ENCODE measurements around the gene STAT2.
A peak's percentile ranks its signal among the peaks of the same experiment; 100 is the strongest.
"Not testable (repeated sequence)": the region's sequence is repeated elsewhere in the genome, so short reads cannot be mapped to it uniquely, and the experiment has no call there.

STAT2 gene

DNA sequence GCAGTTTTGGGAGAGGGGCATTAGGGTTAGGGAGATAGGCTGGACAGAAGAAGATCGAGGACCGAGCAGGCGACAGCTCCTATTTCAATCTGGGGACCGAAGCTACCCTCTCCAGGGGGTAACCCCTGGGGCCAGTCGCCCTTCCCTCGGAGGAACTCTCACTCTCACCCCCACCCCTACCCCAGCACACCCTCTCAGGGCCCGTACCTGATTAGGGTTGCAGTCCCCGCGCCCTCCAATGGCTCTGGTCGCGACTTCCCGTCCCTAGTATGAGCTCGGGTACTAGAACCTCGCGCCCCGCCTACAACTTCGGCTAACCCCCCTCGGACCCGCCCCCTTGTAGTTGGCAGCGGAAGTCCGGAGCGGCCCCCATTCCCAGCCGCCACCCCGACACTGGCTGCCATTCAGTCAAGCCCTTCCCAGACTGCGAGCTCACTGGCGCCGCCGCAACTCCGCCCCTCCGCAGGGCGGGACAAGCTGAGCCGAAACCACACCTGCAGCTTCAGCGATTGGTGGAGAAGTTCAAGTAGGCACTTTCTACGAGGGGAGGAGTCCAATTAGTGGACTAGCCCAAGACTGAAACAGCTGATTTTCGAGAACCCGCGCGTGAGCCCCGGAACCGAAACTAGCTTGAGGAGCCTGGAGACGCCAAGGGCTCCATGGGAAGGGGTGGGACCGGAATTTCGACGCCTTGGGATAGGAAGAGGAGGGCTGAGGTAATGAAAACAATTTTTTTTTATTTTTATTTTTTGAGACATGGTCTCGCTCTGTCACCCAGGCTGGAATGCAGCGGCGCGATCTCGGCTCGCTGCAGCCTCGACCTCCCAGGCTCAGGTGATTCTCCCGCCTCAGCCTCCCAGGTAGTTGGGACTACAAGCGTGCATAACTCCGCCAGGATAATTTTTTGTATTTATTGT, at the start of gene STAT2:
STAT2 (minus strand) TSS at position 257 of the 917 bp plus-strand sequence. CDS start 3,536 bp downstream, outside the sequence.
- intact Hi-C loops (cut with DNase I): loop anchor here (2.0 to 5.0 kb wide), 2 partner anchors 89 to 102 kb away; partner anchors contain the start of gene TIMELESS
- DNase-seq: peak; percentile 97 to 100 (median 99)

DNA sequence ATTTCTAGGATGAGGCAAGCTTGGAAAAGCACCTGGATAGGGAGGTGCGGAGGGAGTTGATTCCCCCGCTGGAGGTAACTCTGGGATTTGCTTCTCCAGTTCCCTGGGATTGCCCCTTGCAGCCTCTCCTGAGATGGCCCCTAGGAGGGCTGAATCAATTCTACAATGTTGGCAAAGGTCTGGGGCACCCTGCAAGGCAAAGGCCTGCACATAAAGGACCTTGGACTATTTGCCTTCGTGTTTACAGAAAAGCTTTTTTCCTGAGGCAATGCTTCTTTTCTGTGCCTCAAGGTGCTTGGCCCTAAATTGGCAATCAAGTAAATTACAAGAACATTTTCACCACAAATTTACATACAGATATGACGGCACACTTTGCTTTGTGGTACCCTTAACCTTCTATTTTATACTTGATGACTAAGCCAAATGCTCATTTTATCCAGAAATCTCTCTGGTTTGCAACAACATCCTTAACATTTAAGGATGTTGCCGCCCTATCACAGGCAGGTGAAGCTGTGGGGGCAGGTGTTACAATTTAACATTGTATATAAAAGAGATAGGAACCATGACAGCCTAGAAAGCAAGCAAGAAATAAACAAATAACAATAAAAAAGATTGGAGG, 49.0 kb upstream of the STAT2 start:
- no peak for DNase-seq
- intact Hi-C loops (cut with DNase I): no loop called here

DNA sequence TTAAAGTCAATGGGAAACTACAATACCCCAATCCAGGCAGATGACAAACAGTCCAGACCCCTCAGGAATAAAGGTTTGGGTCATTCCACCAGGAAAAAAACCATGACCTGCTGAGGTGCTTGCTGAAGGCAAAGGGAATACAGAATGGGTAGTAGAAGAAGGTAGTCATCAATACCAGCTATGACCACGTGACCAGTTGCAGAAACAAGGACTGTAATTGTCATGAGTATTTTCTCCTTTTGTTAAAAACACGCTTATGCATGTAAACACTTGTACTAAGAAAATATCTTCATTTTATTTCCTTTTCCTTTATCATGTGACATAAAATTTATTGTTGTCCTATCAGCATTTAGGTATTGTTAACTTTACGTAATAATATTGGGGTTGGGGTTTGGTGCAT, 44.3 kb upstream of the STAT2 start:
- DNase-seq; intact Hi-C loops (cut with DNase I): not testable (repeated sequence)

DNA sequence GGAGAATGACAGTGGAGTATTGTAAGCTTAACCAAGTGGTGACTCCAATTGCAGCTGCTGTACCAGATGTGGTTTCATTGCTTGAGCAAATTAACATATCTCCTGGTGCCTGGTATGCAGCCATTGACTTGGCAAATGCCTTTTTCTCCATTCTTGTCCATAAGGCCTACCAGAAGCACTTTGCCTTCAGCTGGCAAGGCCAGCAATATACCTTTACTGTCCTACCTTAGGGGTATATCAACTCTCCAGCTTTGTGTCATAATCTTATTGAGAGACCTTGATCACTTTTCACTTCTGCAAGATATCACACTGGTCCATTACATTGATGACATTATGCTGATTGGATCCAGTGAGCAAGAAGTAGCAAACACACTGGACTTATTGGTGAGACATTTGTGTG, 41.7 kb upstream of the STAT2 start:
- DNase-seq; intact Hi-C loops (cut with DNase I): not testable (repeated sequence)

DNA sequence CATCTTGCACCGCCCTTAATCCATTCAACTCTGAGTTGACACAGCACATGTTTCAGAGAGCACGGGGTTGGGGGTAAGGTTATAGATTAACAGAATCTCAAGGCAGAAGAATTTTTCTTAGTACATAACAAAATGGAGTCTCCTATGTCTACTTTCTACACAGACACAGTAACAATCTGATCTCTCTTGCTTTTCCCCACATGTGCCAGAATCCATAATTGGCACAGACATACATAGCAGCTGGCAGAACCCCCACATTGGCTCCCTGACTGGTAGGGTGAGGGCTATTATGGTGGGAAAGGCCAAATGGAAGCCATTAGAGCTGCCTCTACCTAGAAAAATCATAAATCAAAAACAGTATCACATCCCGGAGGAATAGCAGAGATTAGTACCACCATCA, 41.2 kb upstream of the STAT2 start:
- intact Hi-C loops (cut with DNase I); DNase-seq: not testable (repeated sequence)

DNA sequence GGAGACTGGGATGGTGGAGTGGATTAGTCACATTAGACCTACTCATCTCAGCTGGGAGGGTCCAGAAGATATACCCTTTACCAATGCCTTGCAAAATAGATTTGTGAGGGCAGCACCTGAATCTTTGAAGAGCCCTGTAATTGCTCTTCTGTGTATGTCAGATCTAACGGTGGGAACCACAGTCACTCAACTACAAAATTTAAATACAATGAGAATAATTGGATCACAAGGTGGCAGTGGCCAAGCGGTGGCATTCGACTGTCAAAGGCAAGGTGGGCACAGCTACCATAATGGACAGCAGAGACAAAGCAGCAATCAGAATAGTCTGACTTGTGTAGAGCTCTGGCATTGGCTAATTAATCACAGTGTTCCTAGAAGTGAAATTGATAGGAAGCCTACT, 39.6 kb upstream of the STAT2 start:
- DNase-seq; intact Hi-C loops (cut with DNase I): not testable (repeated sequence)

DNA sequence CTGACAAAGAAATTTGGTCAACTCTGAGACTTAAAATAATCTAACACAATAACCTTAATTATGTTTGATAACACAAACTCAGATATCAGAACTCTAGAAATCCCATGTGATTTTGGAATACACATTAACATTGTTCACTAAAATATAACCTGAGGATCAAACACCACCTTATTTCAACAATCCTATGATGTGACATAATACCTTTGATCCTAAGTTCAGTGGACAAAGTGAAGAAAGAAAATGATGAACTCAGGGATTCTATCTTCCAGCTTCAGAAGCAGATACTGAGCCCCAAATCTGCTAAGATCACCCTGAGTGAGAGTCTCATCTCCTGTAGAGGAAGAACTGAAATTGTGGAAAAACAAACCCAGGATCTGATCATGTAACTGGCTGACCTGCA, 38.4 kb upstream of the STAT2 start:
- intact Hi-C loops (cut with DNase I): no loop called here
- no peak for DNase-seq

DNA sequence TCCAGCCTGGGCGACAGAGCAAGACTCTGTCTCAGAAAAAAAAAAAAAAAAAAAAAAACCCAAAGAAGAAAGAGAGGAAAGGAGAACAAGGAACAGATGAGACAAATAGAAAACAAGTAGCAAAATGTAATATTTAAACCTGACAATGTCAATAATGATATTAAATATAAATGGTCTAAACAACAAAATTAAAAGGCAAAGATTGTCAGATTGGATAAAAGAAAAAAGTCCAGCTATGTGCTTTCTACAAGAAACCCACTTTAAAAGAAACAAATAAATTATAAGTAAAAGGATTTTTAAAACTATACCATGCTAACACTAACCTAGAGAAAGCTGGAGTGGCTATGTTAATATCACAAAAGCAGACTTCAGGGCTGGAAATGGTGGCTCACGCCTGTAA, 32.4 kb upstream of the STAT2 start:
- DNase-seq: no peak
- intact Hi-C loops (cut with DNase I): no loop called here

DNA sequence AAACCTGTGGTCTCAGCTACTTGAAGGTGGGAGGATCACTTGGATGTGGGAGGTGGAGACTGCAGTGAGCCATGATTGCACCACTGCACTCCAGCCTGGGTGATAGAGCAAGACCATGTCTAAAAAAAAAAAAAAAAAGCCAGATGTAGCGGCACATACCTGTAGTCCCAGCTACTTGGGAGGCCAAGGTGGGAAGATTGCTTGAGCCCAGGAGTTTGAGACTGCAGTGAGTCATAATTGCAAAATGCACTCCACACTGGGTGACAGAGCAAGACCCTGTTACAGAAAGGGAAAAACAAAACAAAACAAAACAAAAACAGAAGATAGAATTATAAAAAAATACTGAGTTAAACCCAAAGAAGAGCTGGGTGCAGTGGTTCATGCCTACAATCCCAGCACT, 31.8 kb upstream of the STAT2 start:
- DNase-seq: no peak
- intact Hi-C loops (cut with DNase I): no loop called here

DNA sequence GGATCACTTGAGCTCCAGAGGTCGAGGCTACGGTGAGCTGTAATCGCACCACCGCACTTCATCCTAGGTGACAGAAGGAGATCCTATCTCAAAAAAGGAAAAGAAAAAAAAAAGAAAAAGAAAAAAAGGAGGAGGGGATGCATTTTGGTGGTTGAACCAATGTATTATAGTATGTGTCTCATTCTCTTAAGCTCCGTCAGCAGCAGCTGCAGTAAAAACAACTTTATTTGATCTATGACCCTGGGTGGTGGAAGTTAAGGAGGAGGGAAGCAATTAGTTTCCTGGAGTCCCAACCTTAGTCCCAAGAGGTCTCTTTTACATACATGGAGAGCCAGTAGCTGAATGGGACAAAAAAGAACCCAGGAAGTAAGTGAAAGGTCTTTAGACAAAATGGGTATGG, 29.5 kb upstream of the STAT2 start:
- intact Hi-C loops (cut with DNase I): no loop called here
- DNase-seq: no peak

DNA sequence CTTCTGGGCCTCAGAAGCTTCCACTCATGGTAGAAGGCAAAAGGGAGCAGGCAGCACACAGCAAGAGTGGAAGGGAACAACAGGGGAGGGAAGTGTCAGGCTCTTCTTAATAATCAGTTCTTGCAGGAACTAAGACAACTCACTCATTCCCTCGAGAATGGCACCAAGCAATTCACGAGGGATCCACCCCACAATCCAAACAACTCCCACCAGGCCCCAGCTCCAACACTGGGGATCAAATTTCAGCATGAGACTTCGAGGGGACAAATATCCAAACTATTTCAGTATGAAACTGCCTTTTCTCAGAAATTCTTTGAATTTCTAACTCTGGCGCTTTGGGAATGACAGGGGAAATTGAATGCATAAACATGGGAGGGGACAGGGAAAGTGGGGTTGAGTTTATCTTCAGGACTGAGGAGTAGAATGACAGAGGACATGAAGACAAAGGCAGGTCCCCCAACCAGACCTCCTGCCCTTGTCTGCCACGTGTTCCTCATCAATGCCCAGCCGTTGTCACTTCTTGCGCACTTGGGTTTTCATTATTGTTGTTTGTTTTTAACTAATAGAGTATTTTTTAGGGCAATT, 27.3 kb upstream of the STAT2 start:
- DNase-seq: no peak
- intact Hi-C loops (cut with DNase I): no loop called here

DNA sequence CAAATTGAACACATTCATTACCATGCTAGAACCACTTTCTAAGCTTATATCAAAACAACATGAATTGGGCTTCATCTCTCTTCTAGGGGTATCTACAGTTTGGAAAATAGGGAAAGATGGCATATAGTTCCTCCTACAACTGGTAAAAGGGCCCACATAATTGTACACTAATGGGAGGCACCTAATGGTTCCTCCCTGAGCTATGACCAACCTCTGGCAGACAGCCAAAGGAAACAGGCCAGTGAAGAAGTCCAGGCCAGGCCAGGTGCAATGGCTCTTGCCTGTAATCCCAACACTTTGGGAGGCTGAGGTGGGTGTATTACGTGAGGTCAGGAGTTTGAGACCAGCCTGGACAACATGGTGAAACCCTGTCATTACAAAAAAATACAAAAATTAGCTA, 26.0 kb upstream of the STAT2 start:
- intact Hi-C loops (cut with DNase I): no loop called here
- no peak for DNase-seq

DNA sequence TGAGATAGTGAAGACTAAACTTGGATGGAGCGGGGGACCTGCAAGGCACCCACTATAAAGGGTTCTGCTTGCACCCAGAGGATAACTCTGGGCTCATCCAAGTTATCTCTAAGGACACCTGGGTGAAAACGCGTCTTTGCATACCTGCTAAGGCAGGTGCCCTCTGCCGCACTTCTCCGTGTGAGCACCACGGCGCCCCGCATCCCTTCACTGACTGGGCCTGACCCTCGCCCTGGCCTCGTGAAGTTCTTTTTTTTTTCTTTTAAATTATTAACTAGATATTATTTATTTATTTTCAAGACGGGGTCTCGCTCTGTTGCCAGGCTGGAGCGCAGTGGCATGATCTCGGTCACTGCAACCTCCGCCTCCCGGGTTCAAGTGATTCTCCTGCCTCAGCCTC, 22.7 kb upstream of the STAT2 start:
- intact Hi-C loops (cut with DNase I): loop anchor here (5.0 kb wide), 1 partner anchor 40 kb away; no protein-coding TSS in a partner anchor
- DNase-seq: no peak

DNA sequence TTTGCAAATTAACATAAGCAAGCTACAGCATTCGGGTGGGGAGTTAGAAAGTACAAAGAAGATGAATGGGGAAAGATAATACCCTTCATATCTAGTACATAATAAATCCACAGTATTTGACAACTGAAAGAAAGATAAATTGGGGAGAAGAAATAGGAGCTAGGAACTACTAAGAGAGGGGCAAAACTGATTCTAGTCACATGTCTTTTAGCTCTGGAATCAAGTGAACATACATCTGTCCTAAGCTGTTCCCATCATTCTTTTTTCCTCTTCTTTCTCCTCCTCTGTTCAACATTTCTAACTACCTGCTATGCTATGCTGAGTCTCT, 18.0 kb upstream of the STAT2 start:
- intact Hi-C loops (cut with DNase I): no loop called here

DNA sequence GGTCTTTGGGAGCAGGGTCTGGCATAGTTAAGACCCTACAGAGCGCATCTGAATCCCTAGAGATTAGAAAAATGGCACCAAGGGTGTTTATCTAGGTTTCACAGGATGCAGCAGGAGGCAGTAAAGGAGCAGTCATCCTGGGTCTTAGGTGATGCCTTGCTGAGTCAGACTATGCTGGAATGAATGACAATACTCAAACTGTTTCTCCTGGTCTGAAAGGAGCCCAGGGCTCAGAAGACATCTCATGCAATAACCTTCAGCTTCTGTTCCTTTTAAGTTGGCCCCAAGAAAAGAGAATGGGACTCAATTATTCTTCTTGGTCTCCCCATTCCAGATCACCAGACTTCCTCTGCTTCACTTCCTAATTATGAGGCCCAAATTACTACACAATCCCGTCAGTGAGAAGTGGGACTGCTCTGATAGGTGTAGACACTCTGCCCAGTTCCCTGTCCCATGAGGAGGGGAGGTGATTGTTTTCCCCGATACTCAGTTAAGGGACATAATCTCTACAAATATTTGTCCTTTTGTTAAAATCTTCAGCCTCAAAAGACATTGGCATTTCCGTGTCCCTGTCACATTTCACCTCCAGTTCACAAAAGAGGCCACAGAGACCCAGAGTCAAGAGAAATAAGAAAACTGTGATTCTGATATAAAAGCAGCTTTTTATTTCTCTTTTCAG, 17.5 kb upstream of the STAT2 start:
- intact Hi-C loops (cut with DNase I): no loop called here
- DNase-seq: no peak

More for the DNA sequence above, 18.0 kb upstream of the STAT2 start:
- DNase-seq: no peak

DNA sequence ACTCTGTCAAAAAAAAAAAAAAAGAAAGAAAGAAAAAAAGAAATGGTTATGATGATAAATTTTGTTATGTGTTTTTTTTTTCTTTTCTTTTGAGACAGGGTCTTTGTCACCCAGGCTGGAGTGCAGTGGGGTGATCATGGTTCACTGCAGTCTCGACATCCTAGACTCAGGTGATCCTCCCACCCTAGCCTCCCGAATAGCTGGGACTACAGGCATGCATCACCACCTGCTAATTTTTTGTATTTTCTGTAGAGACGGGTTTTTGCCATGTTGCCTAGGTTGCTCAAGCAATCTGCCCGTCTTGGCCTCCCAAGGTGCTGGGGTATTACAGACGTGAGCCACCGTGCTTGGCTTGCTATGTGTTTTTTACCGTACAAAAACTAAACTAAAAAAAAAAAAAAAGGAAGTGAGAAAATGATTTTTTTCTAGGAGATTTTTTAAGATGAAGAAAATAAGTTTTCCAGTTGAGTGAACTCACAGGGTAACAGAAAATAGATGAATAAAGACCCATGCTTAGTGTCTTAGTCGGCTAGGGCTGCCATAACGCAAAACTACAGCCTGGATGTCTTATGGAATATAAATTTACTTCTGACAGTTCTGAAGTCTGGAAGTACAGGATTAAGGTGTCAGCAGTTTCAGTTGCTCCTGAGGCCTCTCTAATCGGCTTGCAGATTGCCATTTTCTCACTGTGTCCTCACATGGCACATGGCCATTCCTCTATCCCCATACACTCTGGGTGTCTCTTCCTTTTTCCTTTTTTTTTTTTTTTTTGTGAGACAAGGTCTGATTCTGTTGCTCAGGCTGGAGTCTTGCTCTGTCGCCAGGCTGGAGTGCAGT, 15.9 kb upstream of the STAT2 start:
- DNase-seq: no peak
- intact Hi-C loops (cut with DNase I): no loop called here

DNA sequence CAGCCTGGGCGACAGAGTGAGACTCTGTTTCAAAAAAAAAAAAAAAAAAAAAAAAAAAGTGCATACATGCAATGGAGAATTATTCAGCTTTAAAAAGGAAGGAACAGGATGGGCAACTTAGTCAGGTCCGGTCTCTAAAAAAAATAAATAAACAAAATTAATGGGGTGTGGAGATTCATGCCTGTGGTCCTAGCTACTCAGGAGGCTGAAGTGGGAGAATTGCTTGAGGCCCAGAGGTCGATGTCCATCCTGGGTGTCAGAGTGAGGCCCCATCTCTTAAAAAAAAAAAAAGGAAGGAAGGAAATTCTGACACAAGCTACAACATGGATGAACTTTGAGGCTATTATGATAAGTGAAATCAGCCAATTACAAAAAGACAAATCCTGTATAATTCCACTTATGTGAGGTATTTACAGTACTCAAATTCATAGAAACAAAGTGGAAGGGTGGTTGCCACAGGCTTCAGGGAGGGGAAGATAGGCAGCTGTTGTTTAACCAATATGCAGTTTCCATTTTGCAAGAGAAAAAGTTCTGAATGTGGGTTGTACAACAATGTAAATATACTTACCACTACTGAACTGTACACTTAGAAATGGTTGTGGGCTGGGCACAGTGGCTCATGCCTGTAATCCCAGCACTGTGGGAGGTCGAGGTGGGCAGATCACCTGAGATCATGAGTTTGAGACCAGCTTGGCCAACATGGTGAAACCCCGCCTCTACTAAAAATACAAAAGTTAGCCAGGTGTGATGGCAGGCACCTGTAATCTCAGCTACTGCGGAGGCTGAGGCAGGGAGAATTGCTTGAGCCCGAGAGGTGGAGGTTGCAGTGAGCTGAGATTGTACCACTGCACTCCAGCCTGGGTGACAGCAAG, 15.1 kb upstream of the STAT2 start:
- intact Hi-C loops (cut with DNase I): no loop called here
- DNase-seq: no peak

DNA sequence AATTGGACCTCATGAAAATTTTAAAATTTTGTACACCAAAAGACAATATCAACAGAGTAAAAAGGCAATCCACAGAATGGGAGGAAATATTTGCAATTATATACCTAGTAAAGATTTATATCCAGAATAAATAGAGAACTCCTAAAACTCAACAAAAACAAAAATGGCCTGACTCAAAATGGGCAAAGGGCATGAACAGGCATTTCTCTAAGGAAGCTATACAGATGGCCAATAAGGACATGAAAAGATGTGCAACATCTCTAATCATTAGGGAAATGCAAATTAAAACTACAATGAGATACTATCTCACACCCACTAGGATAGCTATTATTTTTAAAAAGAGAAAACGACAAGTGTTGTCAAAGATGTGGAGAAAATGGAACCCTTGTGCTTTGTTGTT, 13.6 kb upstream of the STAT2 start:
- intact Hi-C loops (cut with DNase I): no loop called here
- no peak for DNase-seq

DNA sequence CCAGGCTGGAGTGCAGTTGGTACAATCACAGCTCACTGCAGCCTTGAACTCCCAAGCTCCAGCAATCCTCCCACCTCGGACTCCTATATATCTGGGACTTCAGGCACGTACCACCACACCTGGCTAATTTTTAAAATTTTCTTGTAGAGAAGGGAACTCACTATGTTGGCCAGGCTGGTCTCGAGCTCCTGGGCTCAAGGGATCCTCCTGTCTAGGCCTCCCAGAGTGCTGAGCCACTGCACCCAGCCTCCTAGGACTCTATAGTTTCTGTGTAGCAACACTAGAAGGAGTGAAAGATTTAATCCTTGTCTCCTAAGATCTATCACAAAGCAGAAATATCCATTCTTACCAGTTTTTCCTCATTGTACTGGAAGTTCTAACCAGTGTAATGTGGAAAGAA, 7.0 kb upstream of the STAT2 start:
- no peak for DNase-seq
- intact Hi-C loops (cut with DNase I): no loop called here
